Right lobe of liver (tissue), 6 donors: ENCODE data around the gene NOC2L. TPM values are rescaled to one million over a fixed set of nuclear protein-coding genes. Genes with fewer than 3 reads are reported as not detected.

Experiments used
- ATAC-seq, 4 donors: fragments of 200-7000 bp; cut with Tn5 transposase; one replicate each; pipeline ENCODE4 v1.9.1; 2020; ENCODE audit warnings: mild to moderate bottlenecking in 4 of 4, moderate library complexity in 4 of 4
- DNase-seq, 3 donors: peaks; one replicate each; pipeline ENCODE4 v3.0.0-alpha.2; 2020
- H3K27ac ChIP-seq, 3 donors: fragments of 200-600 bp; one replicate each; pipeline ENCODE4 v1.8.0; 2022
- H3K27me3 ChIP-seq, 2 donors: fragments of 200-600 bp; one replicate each; pipeline ENCODE4 v1.8.0; 2022
- H3K36me3 ChIP-seq, 4 donors: fragments of 200-600 bp; sonication (generic) in 1 of 4; one replicate each; pipeline versions ENCODE4 v1.5.1 to v1.8.0; 2017 to 2022; ENCODE audit warnings: control low read depth in 1 of 4
- H3K4me1 ChIP-seq, 4 donors: fragments of 200-600 bp; sonication (generic) in 1 of 4; one replicate each; pipeline versions ENCODE4 v1.5.1 to v1.8.0; 2017 to 2022; ENCODE audit warnings: control low read depth in 1 of 4
- H3K4me3 ChIP-seq, 3 donors: fragments of 200-600 bp; one replicate each; pipeline ENCODE4 v1.8.0; 2022
- H3K9me3 ChIP-seq, 4 donors: fragments of 200-600 bp; sonication (generic) in 1 of 4; one replicate each; pipeline versions ENCODE4 v1.5.1 to v1.8.0; 2017 to 2022; ENCODE audit warnings: control low read depth in 1 of 4
- POLR2A ChIP-seq: fragments of 450-650 bp; IDR thresholded peaks from one replicate; pipeline ENCODE4 v1.6.1; 2017; ENCODE audit warnings: antibody characterized with exemption, mild to moderate bottlenecking
- WGBS: methylation state at CpG from one replicate; pipeline ENCODE4 v1.1.6; 2018; ENCODE audit warnings: low coverage, low lambda C conversion rate; ENCODE audit not compliant: insufficient coverage; ENCODE audit errors: missing lambda C conversion rate; 5-methylcytosine and 5-hydroxymethylcytosine counted together
- intact Hi-C, 2 donors: fragments of 100-400 bp; cut with DNase I; formaldehyde crosslinking; loops; one replicate each; pipeline versions ENCODE4 v1.11.2 to v1.14.1; 2022
- total RNA-seq, 6 experiments: library from RNA; depleted of rRNA in 2 of 6; stranded (reverse); fragments of >200 nt in 2 of 6; fragmentation: NEBNext Ultra II Directional in 3 of 6; extraction: Animal tissue kit (Norgen Biotek cat#: 25700) in 3 of 6; gene quantifications; one replicate each; pipeline versions ENCODE4 v1.1.0 to v1.2.4, GENCODE V29; 2016 to 2023
- TF ChIP-seq, protein P1 (sequence below), 4 donors: fragments of 200-600 bp in 3 of 4; fragments of 450-650 bp in 1 of 4; IDR thresholded peaks; one replicate each; pipeline versions ENCODE4 v1.5.1 to v1.8.0; 2016 to 2022; ENCODE audit warnings: antibody characterized with exemption in 4 of 4, mild to moderate bottlenecking in 2 of 4
- donor health status: DM: no; HTN: yes; CAD: no.
- donor health status: DM: no; HTN: no; CAD: no.
- donor health status: DM: no; HTN: no; CAD: no.
- donor health status: DM: no; HTN: yes; CAD: no.
- donor health status: DM: no; HTN: yes; CAD: no.

NOC2L gene
- total RNA-seq, 6 experiments from 2014 or later: 28.9 to 36.8 (median 30.2) TPM

DNA sequence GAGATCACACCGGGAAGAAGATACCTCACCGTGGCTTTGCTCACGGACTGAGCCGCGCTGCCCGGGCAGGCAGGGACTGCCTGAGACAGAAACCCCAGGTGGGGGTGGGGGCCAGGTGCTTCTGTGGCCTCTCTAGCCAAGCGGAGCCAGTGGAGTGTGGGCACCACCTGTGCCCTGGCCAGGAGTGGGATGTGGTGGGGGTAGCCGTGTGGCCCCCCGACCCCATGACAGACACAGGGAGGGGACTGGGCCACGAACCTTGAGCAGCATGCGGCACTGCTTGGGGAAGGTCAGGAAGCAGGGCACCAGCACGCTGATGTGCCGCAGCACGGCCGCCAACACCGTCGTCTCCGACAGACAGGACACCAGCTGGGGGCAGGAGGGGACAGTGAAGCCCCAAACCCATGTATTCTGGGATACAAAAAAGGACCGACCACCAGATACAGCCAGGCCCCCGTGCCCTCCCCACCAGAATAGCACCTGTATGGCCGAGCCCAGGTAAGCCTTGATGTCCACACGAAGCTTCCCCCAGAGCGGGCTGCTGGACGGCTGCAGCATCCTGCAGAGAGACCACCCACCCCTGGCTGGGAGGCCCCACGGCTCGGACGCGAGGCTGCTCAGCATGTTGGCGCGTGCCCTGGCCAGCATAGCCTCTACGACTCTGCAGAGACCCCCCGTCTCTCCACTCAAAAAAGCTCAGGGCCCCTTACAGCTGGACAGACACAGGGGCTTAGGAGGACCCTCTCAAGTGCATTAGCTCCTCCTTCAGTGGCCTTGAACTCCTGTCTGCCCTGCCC is 5.3 kb downstream of the NOC2L start:
- H3K36me3 ChIP-seq: peaks cover 6 to 60% (median 26%) of the 10 kb centered on the region in 4 donors
- no peak for DNase-seq

GRCh38 chr1:952603-953002 is 6.5 kb downstream of the NOC2L start:
- DNase-seq (no peak), ATAC-seq (no peak)
- H3K4me1 ChIP-seq: peaks cover 0 to 2% (median 0%) of the 10 kb centered on the region in 4 donors
- intact Hi-C loops: no loop called here
- no peaks in the 10 kb centered on the region for H3K27me3 ChIP-seq
- TF ChIP-seq POLR2A: no peak
- TF ChIP-seq, protein P1, sequence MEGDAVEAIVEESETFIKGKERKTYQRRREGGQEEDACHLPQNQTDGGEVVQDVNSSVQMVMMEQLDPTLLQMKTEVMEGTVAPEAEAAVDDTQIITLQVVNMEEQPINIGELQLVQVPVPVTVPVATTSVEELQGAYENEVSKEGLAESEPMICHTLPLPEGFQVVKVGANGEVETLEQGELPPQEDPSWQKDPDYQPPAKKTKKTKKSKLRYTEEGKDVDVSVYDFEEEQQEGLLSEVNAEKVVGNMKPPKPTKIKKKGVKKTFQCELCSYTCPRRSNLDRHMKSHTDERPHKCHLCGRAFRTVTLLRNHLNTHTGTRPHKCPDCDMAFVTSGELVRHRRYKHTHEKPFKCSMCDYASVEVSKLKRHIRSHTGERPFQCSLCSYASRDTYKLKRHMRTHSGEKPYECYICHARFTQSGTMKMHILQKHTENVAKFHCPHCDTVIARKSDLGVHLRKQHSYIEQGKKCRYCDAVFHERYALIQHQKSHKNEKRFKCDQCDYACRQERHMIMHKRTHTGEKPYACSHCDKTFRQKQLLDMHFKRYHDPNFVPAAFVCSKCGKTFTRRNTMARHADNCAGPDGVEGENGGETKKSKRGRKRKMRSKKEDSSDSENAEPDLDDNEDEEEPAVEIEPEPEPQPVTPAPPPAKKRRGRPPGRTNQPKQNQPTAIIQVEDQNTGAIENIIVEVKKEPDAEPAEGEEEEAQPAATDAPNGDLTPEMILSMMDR (IDR thresholded peaks at IDR 0.05): no peak
- H3K36me3 ChIP-seq: peaks cover 6 to 67% (median 26%) of the 10 kb centered on the region in 4 donors
- H3K27ac ChIP-seq: no peak overlapping the region
- H3K9me3 ChIP-seq: no peaks in the 10 kb centered on the region
- whole genome bisulfite sequencing: no CpG with 5 or more reads among the region's 7 CpGs
- no peak overlapping the region for H3K4me3 ChIP-seq

More for the DNA sequence above, 5.3 kb downstream of the NOC2L start:
- no peak overlapping the region for H3K27ac ChIP-seq
- ATAC-seq: no peak
- intact Hi-C loops: no loop called here
- no peak for TF ChIP-seq POLR2A
- TF ChIP-seq, protein P1 (IDR thresholded peaks at IDR 0.05): no peak
- H3K4me1 ChIP-seq: peaks cover 0 to 9% (median 0%) of the 10 kb centered on the region in 4 donors
- H3K4me3 ChIP-seq: no peak overlapping the region
- H3K27me3 ChIP-seq: no peaks in the 10 kb centered on the region
- WGBS: 100% methylated on average over 2 of the region's 32 CpGs
- H3K9me3 ChIP-seq: no peaks in the 10 kb centered on the region

DNA sequence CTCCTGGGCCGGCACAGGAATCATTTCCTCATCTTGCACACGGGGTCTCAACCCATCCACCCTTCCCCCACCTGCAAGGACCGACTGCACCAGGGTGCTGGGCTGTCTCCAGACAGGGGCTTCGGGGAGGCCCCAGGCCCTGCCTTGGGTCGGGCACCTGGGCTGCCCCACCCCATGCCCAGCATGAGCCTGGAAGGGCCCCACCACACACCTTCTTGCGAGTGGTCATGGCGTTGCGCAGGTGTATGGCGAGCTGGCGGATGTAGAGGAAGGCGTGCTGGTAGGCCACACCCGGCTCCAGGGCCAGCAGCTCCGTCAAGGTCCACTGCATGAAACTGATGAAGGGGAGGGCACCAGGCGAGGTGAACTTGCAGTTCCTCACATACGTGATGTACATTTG is 6.9 kb downstream of the NOC2L start:
- intact Hi-C loops: no loop called here
- WGBS: 63% methylated on average over 2 of the region's 15 CpGs
- Histone ChIP-seq H3K27ac (no peak overlapping the region), H3K36me3 (peaks cover 6 to 71% (median 26%) of the 10 kb centered on the region in 4 donors), H3K9me3 (no peaks in the 10 kb centered on the region), H3K4me3 (no peak overlapping the region), H3K4me1 (no peaks in the 10 kb centered on the region), H3K27me3 (no peaks in the 10 kb centered on the region)
- TF ChIP-seq, protein P1 (IDR thresholded peaks at IDR 0.05): no peak
- no peak for TF ChIP-seq POLR2A
- ATAC-seq (no peak), DNase-seq (no peak)

- DNase-seq (no peak), ATAC-seq (no peak)
- 71% methylated on average over 4 of the region's 6 CpGs for WGBS
- Histone ChIP-seq H3K9me3 (no peaks in the 10 kb centered on the region), H3K4me3 (no peak overlapping the region), H3K4me1 (no peaks in the 10 kb centered on the region), H3K27me3 (no peaks in the 10 kb centered on the region), H3K27ac (no peak overlapping the region), H3K36me3 (peaks cover 6 to 69% (median 23%) of the 10 kb centered on the region in 4 donors)
- intact Hi-C loops: no loop called here
- TF ChIP-seq, protein P1 (IDR thresholded peaks at IDR 0.05): no peak
- no peak for TF ChIP-seq POLR2A
Observed at GRCh38 chr1:951364-951763, 7.7 kb downstream of the NOC2L start.
